DND-41 (cell line): ENCODE results near the gene CSNK1G3.

Experiments used
- ATAC-seq: fragments of 200-7000 bp; cut with Tn5 transposase; 3 replicates; pipeline ENCODE4 v1.9.1; 2021; ENCODE audit warnings: low read depth; ENCODE audit not compliant: insufficient read depth
- DNase-seq: peaks from one replicate; pipeline ENCODE4 v3.0.0-alpha.2; 2020
- H2AFZ ChIP-seq: 2 replicates; pipeline ENCODE4 v1.6.0; 2012; ENCODE audit warnings: low read depth, low read length
- H3K27ac ChIP-seq: 2 replicates; pipeline ENCODE4 v1.5.1; 2012; ENCODE audit warnings: low read length, inconsistent platforms
- H3K27me3 ChIP-seq: fragments of 200-600 bp; sonication (generic); 2 replicates; pipeline ENCODE4 v1.6.0; 2012; ENCODE audit warnings: low read length, mild to moderate bottlenecking, inconsistent platforms; ENCODE audit not compliant: insufficient read depth, poor library complexity
- H3K36me3 ChIP-seq: 2 replicates; pipeline ENCODE4 v1.5.1; 2012; ENCODE audit warnings: low read length, inconsistent platforms; ENCODE audit not compliant: insufficient read depth
- H3K4me1 ChIP-seq: 2 replicates; pipeline ENCODE4 v1.5.1; 2012; ENCODE audit warnings: mild to moderate bottlenecking, low read length; ENCODE audit not compliant: insufficient read depth
- H3K4me2 ChIP-seq: 2 replicates; pipeline ENCODE4 v1.6.0; 2012; ENCODE audit warnings: mild to moderate bottlenecking, moderate library complexity, low read length, inconsistent platforms; ENCODE audit not compliant: insufficient read depth
- H3K4me3 ChIP-seq, 2 experiments: fragments of 200-600 bp in 1 of 2; shearing (Covaris generic) in 1 of 2; 2 replicates each; pipeline ENCODE4 v1.5.1; 2012 to 2016; ENCODE audit warnings: inconsistent platforms in 2 of 2, low read length in 2 of 2, mild to moderate bottlenecking in 2 of 2, low read depth in 1 of 2, moderate library complexity in 1 of 2
- H3K79me2 ChIP-seq: 2 replicates; pipeline ENCODE4 v1.6.0; 2012; ENCODE audit warnings: low read length, inconsistent platforms; ENCODE audit not compliant: insufficient read depth
- H3K9ac ChIP-seq: 2 replicates; pipeline ENCODE4 v1.6.0; 2012; ENCODE audit warnings: low read depth, mild to moderate bottlenecking, inconsistent platforms, low read length, moderate library complexity
- H3K9me3 ChIP-seq: 2 replicates; pipeline ENCODE4 v1.5.1; 2012; ENCODE audit warnings: low read length, moderate library complexity, mild to moderate bottlenecking, inconsistent platforms; ENCODE audit not compliant: insufficient read depth, severe bottlenecking
- H4K20me1 ChIP-seq: 2 replicates; pipeline ENCODE4 v1.6.0; 2012; ENCODE audit warnings: low read length; ENCODE audit not compliant: insufficient read depth
- EZH2 ChIP-seq: IDR thresholded peaks from 3 replicates; pipeline ENCODE4 v1.6.1; 2012; ENCODE audit warnings: borderline replicate concordance, low read depth, mild to moderate bottlenecking, moderate library complexity, low read length, inconsistent platforms; ENCODE audit not compliant: severe bottlenecking
- TF ChIP-seq, protein P1 (sequence below): IDR thresholded peaks from 2 replicates; pipeline ENCODE4 v1.5.1; 2012; ENCODE audit warnings: borderline replicate concordance, low read length, moderate library complexity, mild to moderate bottlenecking; ENCODE audit not compliant: poor library complexity, severe bottlenecking; ENCODE audit errors: extremely low read depth

Gene CSNK1G3

DNA sequence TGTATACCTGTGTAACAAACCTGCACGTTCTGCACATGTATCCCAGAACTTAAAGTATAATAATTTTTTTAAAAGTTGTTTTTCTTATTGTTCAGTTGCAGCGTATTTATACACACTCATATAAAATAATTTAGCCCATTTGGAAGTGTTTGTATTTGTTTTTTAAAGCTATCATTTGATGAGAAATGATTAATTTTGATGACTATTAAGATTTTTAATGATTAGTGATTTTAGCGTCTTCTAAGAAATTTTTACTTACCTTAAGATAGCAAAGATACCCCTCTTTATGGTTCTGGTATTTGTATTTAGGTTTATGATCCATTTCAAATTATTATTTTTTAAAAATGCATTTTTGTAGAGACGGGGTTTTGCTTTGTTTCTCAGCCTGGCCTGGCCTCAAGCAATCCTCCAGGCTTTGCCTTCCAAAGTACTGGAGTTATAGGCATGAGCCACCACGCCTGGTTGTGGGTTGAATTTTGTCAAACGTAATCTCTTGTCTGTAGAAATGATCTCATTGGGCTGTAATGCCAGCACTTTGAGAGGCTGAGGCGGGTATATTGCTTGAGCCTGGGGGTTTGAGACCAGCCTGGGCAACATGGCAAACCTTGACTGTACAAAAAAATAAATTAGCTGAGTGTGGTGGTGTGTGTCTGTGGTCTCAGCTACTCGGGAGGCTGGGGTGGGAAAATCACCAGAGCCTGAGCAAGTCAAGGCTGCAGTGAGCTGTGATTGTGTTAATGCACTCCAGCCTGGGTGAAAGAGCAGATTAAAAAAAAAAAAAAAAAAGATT is 26.9 kb downstream of the CSNK1G3 start:
- TF ChIP-seq, protein P1, sequence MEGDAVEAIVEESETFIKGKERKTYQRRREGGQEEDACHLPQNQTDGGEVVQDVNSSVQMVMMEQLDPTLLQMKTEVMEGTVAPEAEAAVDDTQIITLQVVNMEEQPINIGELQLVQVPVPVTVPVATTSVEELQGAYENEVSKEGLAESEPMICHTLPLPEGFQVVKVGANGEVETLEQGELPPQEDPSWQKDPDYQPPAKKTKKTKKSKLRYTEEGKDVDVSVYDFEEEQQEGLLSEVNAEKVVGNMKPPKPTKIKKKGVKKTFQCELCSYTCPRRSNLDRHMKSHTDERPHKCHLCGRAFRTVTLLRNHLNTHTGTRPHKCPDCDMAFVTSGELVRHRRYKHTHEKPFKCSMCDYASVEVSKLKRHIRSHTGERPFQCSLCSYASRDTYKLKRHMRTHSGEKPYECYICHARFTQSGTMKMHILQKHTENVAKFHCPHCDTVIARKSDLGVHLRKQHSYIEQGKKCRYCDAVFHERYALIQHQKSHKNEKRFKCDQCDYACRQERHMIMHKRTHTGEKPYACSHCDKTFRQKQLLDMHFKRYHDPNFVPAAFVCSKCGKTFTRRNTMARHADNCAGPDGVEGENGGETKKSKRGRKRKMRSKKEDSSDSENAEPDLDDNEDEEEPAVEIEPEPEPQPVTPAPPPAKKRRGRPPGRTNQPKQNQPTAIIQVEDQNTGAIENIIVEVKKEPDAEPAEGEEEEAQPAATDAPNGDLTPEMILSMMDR: no peak
- no peak for TF ChIP-seq EZH2
- Histone ChIP-seq H3K36me3 (no peaks in the 10 kb centered on the region), H3K4me2 (no peak overlapping the region), H3K4me1 (no peaks in the 10 kb centered on the region), H3K4me3 (no peak overlapping the region), H3K9ac (no peak overlapping the region), H3K9me3 (no peaks in the 10 kb centered on the region), H2AFZ (no peak overlapping the region), H3K79me2 (no peaks in the 10 kb centered on the region), H3K27me3 (no peaks in the 10 kb centered on the region), H3K27ac (no peak overlapping the region), H4K20me1 (no peaks in the 10 kb centered on the region)
- ATAC-seq (no peak), DNase-seq (no peak)

DNA sequence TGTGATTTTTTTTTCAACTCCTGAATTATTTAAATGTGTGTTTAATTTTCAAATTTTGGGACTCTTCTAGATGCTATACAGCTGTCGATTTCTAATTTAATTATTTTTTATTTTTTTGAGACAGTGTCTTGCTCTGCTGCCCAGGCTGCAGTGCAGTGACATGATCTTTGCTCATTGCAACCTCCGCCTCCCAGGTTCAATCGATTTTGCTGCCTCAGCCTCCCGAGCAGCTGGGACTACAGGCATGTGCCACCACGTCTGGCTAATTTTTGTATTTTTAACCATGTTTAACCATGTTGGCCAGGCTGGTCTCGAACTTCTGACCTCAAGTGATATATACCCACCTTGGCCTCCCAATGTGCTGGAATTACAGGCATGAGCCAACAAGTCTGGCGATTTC is 28.6 kb downstream of the CSNK1G3 start:
- ATAC-seq (no peak), DNase-seq (no peak)
- Histone ChIP-seq H3K9me3 (no peaks in the 10 kb centered on the region), H3K4me2 (no peak overlapping the region), H3K4me1 (no peaks in the 10 kb centered on the region), H4K20me1 (no peaks in the 10 kb centered on the region), H3K36me3 (no peaks in the 10 kb centered on the region), H3K9ac (no peak overlapping the region), H3K27me3 (no peaks in the 10 kb centered on the region), H2AFZ (no peak overlapping the region), H3K79me2 (no peaks in the 10 kb centered on the region), H3K27ac (no peak overlapping the region), H3K4me3 (no peak overlapping the region)
- TF ChIP-seq, protein P1: no peak
- TF ChIP-seq EZH2: no peak

DNA sequence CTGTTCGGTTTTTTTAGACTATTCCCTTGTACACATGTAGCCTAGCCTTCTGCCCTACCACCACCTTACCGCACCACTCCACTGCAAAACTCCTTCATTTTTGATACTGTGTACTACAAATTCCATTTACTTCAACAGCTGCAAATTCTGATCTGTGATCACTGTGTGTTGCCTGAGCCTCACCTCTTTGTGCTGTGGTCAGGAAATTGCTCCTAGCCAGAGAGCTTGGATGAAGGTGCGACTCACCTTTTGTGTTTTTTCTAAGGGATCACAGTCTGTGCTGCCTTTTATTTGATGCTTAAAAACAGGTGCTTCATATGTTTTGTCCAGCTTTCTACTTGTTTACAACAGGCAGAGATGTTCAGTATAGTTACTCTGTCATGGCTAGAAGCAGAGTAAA is 31.5 kb downstream of the CSNK1G3 start:
- H4K20me1 ChIP-seq: no peaks in the 10 kb centered on the region
- H3K36me3 ChIP-seq: no peaks in the 10 kb centered on the region
- TF ChIP-seq EZH2: no peak
- TF ChIP-seq, protein P1: no peak
- H3K9ac ChIP-seq: no peak overlapping the region
- H3K27me3 ChIP-seq: no peaks in the 10 kb centered on the region
- no peaks in the 10 kb centered on the region for H3K9me3 ChIP-seq
- H3K4me2 ChIP-seq: no peak overlapping the region
- H3K4me1 ChIP-seq: no peaks in the 10 kb centered on the region
- ATAC-seq (no peak), DNase-seq (no peak)
- H3K27ac ChIP-seq: no peak overlapping the region
- no peaks in the 10 kb centered on the region for H3K79me2 ChIP-seq
- H3K4me3 ChIP-seq: no peak overlapping the region
- no peak overlapping the region for H2AFZ ChIP-seq
